GM12891 (cell line): Measurements from ENCODE around the gene BACH1.

Source experiments
- DNase-seq: peaks from one replicate; pipeline ENCODE4 v3.0.0; 2011; ENCODE audit warnings: low spot score; ENCODE audit not compliant: insufficient read length
- FAIRE-seq: peaks from 2 replicates; lab custom pipeline; 2011; peaks lifted over from hg19 to GRCh38; lab: Jason Lieb, UNC
- PAX5 ChIP-seq: IDR thresholded peaks from 2 replicates; pipeline ENCODE4 v1.6.1; 2011; ENCODE audit warnings: low read length, moderate library complexity, mild to moderate bottlenecking; ENCODE audit not compliant: insufficient read depth, severe bottlenecking
- POLR2A ChIP-seq: IDR thresholded peaks from 2 replicates; pipeline ENCODE4 v1.6.1; 2011; ENCODE audit warnings: low read depth, low read length, control low read depth
- POLR2AphosphoS5 ChIP-seq: IDR thresholded peaks from 2 replicates; pipeline ENCODE4 v1.6.1; 2011; ENCODE audit warnings: low read depth, low read length, control low read depth
- POU2F2 ChIP-seq: IDR thresholded peaks from 2 replicates; pipeline ENCODE4 v1.6.1; 2011; ENCODE audit warnings: low read depth, mild to moderate bottlenecking, control low read depth, low read length, moderate library complexity
- SPI1 ChIP-seq: IDR thresholded peaks from 2 replicates; pipeline ENCODE4 v1.6.1; 2011; ENCODE audit warnings: low read depth, low read length, control low read depth
- TAF1 ChIP-seq: IDR thresholded peaks from 2 replicates; pipeline ENCODE4 v1.6.1; 2011; ENCODE audit warnings: low read depth, low read length, control low read depth

Gene BACH1

DNA sequence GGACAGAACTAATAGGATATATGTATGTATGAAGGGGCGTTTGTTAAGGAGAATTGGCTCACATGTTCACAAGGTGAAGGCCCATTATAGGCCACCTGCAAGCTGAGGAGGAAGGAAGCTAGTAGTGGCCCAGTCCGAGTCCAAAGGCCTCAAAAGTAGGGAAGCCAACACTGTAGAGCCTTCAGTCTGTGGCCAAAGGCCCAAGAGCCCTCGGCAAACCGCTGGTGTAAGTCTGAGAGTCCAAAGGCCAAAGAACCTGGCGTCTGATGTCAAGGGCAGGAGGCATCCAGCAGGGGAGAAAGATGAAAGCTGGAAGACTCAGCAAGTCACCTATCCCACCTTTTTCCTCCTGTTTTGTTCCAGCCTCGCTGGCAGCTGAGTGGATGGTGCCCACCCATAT, 24.5 kb downstream of the BACH1 start:
- DNase-seq: no peak
- FAIRE-seq: no peak
- no peak for TF ChIP-seq TAF1
- no peak for TF ChIP-seq POLR2AphosphoS5
- TF ChIP-seq POLR2A: no peak
- no peak for TF ChIP-seq POU2F2
- no peak for TF ChIP-seq SPI1
- no peak for TF ChIP-seq PAX5

DNA sequence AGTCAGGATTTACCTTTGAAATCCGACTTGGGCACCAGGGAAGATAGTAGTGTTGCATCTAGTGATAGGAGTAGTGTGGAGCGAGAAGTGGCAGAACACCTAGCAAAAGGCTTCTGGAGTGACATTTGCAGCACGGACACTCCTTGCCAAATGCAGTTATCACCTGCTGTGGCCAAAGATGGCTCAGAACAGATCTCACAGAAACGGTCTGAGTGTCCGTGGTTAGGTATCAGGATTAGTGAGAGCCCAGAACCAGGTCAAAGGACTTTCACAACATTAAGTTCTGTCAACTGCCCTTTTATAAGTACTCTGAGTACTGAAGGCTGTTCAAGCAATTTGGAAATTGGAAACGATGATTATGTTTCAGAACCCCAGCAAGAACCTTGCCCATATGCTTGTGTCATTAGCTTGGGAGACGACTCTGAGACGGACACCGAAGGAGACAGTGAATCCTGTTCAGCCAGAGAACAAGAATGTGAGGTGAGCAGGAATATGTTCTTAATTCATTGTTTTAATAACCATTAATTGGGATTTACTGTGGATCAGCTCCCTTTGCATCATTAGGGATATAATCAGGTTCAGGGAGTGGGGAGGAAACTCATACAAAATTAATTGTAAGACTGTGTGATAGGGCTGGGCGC, 28.3 kb downstream of the BACH1 start:
- FAIRE-seq (no peak), DNase-seq (no peak)
- TF ChIP-seq POLR2AphosphoS5 (peak; percentile 59; the same call in 1 of the 2 replicates), SPI1 (no peak)

DNA sequence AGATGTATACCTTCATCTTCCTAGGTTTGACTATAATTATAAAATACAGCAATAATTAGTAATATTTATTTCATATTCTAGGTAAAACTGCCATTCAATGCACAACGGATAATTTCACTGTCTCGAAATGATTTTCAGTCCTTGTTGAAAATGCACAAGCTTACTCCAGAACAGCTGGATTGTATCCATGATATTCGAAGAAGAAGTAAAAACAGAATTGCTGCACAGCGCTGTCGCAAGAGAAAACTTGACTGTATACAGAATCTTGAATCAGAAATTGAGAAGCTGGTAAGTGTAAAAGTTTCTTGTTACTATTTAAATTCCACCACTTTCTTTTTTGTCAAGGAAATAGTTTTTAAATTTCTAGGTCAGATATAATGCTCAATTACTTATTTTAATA, 30.7 kb downstream of the BACH1 start:
- TF ChIP-seq POLR2AphosphoS5 (no peak), POU2F2 (no peak), TAF1 (no peak)
- no peak for DNase-seq
- FAIRE-seq: no peak

DNA sequence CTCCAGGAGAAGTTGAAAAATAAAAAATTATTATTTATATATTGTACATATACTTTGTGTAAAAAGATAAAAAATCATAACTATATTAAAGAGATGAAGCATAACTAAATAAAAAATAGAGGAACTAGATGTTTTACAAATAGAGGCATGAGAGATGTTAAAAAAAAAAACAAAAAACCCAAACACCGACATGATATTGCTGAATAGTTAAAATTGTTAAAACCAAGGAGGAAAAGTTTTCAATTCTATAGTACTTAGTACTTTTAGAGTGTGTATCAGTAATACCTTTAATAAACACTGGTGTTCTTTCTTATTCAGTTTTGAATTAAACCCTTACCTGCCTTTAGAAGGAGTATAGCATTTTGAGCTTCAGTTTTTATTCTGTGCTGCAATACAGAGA, 32.1 kb downstream of the BACH1 start:
- no peak for FAIRE-seq
- no peak for DNase-seq
- TF ChIP-seq PAX5 (no peak), POLR2AphosphoS5 (no peak)

DNA sequence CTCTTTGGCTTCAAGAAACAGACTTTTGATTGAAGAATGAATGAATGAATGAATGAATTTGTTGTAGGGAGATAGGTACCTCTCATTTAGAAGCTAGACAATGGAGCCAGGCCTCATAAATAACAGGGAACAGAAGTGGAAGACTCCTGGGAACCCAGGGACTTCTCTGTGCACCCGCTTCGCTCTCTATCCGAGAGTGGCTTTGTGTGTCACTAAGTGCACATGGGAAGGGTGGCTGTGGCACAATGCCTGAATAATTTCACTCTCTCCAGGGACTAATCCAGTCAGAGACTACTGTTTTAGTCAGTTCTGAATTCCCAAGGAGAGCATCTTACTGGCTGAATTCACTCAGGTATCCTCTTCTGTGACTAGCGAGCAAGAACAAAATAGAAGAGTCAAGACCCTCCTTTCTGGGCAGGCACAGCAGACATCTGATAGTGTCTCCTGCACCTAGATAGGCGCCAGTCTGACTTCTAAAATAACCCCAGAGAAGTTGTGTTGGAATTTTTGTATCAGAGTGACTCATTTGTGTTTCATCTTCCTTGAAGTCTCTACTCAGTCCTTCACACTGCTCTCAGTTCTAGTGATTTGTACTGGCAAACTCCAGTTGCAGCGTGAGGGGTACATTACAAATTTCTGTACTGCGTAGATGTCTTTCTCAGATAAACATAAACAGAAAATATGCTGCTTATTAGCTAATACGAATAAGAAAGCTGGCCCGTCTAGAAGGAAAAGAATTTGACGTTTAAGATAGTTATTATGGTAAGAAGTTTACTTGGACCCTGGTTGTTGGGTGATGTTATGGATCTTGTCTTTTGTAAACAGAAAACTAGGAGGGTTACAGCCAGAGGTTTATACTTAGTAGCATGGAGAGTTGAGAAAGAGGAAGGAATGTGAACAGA, 34.0 kb downstream of the BACH1 start:
- DNase-seq (no peak), FAIRE-seq (no peak)
- TF ChIP-seq POU2F2 (no peak), TAF1 (no peak), POLR2A (no peak), POLR2AphosphoS5 (no peak), SPI1 (no peak), PAX5 (no peak)

DNA sequence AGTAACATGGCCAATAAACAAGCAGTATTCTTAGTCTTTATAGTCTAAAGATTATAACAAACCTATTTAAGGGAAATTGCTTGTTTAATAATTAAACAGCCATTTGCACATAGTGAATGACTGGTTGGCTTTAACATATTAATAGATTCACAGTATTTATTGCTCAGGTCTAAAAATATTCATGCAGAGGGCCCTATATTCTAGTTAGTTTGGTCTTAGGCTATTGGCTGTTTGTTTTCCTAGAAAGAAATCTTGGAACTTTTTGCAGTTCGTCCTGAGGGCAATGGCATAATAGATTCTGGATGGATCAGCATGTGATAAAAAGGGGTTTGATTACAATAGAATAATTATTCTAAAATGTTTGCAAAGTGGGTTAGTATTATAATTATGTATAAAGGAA, 34.7 kb downstream of the BACH1 start:
- no peak for TF ChIP-seq SPI1
- TF ChIP-seq TAF1: no peak
- no peak for TF ChIP-seq POU2F2
- no peak for TF ChIP-seq POLR2A
- TF ChIP-seq PAX5: no peak
- no peak for TF ChIP-seq POLR2AphosphoS5
- FAIRE-seq (no peak), DNase-seq (no peak)

DNA sequence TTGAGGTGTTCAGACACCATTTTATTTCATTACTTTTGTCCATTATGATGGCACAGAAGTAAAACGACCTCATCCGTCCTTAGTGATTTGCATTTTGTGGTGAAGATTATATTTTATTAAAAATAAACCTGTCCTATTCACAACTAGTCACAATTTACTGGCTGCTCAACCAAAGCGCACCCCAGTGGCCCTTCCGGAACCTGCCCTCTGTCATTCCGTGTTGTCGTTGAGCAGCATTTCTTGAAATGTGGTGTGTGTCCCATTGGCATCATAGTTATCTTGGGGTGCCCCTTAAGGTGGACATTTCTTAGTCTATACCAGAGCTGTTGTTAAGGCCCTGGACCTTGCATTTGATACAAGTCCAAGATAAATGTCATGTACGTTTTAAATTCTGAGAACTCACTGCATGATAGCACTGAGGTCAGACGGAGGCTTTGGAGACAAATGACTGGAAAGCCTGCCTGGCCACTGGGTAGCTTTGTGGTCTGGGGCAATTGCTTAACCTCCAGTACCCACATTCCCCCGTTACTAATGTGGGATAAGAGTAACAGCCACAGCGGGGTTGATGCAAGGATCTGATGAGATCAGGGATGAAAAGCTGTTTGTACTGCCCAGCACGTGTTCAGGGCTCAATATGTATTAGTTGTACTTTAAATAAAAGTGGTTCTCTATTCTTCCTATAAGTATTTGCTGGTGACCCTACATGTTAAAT, 36.2 kb downstream of the BACH1 start:
- FAIRE-seq: peak; percentile 5
- no peak for DNase-seq
- TF ChIP-seq POLR2AphosphoS5 (no peak), SPI1 (no peak), POLR2A (no peak), POU2F2 (no peak)

DNA sequence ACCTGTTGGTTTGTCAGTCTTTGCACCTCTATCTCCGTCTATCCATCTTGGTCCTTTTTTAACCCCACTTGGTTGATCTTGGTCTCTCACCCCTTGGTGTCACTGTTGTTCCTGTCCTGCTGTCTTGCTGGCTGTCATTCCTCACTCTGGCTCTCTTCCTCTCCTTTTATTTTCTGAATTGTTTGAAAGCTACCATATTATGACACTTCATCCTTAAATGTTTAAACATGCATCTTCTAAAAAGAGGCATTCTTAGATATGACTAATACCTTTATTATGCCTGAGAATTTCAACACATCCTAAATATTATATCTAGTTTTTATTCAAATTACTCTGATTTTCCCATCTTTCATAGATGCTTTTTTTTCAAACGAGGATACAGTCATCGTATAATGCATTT, 37.0 kb downstream of the BACH1 start:
- TF ChIP-seq TAF1: no peak
- no peak for DNase-seq
- peak; percentile 64 for FAIRE-seq

DNA sequence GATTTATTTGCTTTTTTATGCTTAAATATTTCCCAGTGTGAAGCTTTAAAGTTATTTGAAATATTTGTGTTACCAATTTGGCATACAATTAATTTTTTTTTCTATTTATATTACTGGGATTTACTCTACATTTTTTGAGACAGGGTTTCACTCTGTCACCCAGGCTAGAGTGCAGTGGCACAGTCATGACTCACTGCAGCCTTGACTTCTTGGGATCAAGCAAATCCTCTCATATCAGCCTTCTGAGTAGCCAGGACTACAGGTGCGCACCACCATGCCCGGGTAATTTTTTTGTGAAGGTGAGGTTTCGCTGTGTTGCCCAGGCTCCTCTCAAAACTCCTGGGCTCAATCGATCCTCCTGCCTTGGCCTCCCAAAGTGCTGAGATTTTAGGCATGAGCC, 39.5 kb downstream of the BACH1 start:
- FAIRE-seq (no peak), DNase-seq (no peak)
- TF ChIP-seq POU2F2 (no peak), TAF1 (no peak), POLR2A (no peak), SPI1 (no peak), PAX5 (no peak), POLR2AphosphoS5 (no peak)

DNA sequence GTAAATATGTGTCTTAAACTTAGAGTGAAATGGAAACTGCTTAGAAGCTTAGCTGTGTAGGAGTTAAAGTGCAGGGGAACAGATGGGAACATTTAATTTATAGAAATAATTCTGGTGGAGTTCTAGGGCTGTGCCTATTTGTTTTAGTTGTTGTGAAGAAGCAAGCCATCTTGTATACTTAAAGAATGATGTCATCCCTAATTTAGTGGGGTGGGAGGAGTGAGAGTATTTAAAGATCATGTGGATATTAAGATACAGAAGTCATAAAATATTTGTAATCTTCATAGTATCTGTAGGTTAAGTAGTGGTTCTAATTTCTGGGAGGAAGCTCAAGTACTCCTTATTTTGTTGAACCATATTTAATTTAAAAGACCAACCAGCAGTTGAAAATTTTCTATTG, 41.5 kb downstream of the BACH1 start:
- DNase-seq (no peak), FAIRE-seq (no peak)
- TF ChIP-seq TAF1 (no peak), POLR2AphosphoS5 (no peak), POU2F2 (no peak), SPI1 (no peak), POLR2A (no peak), PAX5 (no peak)
